Central memory CD8-positive, alpha-beta T cell (primary cell): ENCODE data around the gene RGCC.
"Not testable (repeated sequence)": the region's sequence is repeated elsewhere in the genome, so short reads cannot be mapped to it uniquely, and the experiment has no call there.

Source experiments
- ATAC-seq: fragments of 150-1000 bp; cut with Tn5 transposase; replicated peaks from 2 replicates; pipeline ENCODE4 v1.10.0; 2022; ENCODE audit warnings: mild to moderate bottlenecking, moderate FRiP score, moderate number of reproducible peaks; ENCODE audit not compliant: poor library complexity, severe bottlenecking; ENCODE audit errors: extremely low read depth
- DNase-seq, 2 donors: peaks; one replicate each; pipeline ENCODE4 v3.0.0; 2021; ENCODE audit warnings: low spot score in 2 of 2
- H3K27ac Mint-ChIP-seq: one replicate; pipeline ENCODE4 v1.8.0; 2022; ENCODE audit warnings: low read depth, mild to moderate bottlenecking, moderate library complexity, mixed read lengths
- H3K27me3 Mint-ChIP-seq: one replicate; pipeline ENCODE4 v1.8.0; 2022; ENCODE audit warnings: mixed read lengths
- H3K36me3 Mint-ChIP-seq: one replicate; pipeline ENCODE4 v1.8.0; 2022; ENCODE audit warnings: mild to moderate bottlenecking, moderate library complexity, mixed read lengths; ENCODE audit not compliant: insufficient read depth
- H3K4me1 Mint-ChIP-seq: one replicate; pipeline ENCODE4 v1.8.0; 2022; ENCODE audit warnings: mixed read lengths
- H3K4me3 Mint-ChIP-seq: one replicate; pipeline ENCODE4 v1.8.0; 2022; ENCODE audit warnings: mild to moderate bottlenecking, moderate library complexity, mixed read lengths
- H3K9me3 Mint-ChIP-seq: one replicate; pipeline ENCODE4 v1.8.0; 2022; ENCODE audit warnings: mixed read lengths

Gene RGCC

DNA sequence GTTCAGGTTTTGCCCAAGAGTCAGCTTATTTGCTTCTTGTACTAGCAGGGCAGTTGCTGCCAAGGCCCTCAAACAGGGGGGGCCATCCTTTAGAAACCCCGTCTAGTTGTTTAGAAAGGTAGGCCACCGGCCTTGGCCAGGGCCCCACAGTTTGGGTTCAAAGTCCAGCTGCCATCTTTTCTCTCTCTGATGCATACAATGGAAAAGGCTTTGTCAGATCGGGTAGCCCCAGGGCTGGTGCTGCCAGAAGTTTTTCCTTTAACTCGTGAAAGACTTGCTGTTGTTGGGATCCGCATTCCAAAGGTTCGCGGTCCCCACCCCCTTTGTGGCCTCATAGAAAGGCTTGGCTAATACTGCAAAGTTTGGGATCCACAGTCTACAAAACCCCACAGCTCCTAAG lies 35.4 kb upstream of the RGCC start:
- not testable (repeated sequence) for H3K9me3 Mint-ChIP-seq, DNase-seq, H3K27ac Mint-ChIP-seq, H3K4me1 Mint-ChIP-seq, H3K4me3 Mint-ChIP-seq, H3K36me3 Mint-ChIP-seq, ATAC-seq
- peaks cover 15% of the 10 kb centered on the region for H3K27me3 Mint-ChIP-seq

DNA sequence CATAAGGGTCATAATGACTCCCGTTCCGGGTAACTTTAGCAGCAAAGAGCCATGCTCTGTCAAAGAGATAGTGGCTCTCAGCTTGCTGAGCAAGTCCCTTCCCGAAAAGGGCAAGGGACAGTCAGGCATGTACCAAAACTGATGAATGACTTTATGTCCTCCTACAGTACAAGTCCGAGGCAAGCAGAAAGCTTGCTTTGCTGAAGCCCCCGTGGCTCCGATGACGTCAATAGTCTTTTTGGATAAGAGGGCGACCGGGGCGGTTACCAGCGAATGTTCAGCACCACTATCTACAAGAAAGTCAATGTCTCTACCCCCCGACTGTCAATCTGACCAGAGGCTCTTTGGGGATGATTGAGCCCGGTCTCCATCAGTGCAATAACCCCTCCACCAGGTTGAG lies 34.1 kb upstream of the RGCC start:
- H3K36me3 Mint-ChIP-seq, ATAC-seq, DNase-seq, H3K4me3 Mint-ChIP-seq, H3K9me3 Mint-ChIP-seq, H3K27ac Mint-ChIP-seq: not testable (repeated sequence)
- H3K4me1 Mint-ChIP-seq: peaks cover 12% of the 10 kb centered on the region
- peaks cover 27% of the 10 kb centered on the region for H3K27me3 Mint-ChIP-seq

DNA sequence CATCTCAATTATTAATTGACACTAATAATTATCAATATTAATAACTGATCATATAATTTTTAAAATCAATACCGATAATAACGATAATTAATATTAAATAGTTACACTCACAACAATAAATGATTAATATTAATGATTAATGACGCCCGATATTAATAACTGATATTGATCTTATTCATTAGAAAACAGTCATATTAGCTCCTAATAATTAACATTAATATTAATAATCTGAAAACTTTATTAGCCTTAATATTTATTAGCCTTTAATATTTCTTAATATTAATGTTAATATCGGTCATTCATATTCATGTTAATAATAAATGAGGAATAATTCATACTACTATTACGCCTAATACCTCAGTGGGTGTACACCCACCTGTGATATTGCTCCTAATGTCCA lies 32.7 kb upstream of the RGCC start:
- not testable (repeated sequence) for H3K9me3 Mint-ChIP-seq, H3K27ac Mint-ChIP-seq, DNase-seq, H3K36me3 Mint-ChIP-seq, H3K4me3 Mint-ChIP-seq, ATAC-seq
- Mint-ChIP-seq H3K4me1 (peaks cover 14% of the 10 kb centered on the region), H3K27me3 (peaks cover 31% of the 10 kb centered on the region)

DNA sequence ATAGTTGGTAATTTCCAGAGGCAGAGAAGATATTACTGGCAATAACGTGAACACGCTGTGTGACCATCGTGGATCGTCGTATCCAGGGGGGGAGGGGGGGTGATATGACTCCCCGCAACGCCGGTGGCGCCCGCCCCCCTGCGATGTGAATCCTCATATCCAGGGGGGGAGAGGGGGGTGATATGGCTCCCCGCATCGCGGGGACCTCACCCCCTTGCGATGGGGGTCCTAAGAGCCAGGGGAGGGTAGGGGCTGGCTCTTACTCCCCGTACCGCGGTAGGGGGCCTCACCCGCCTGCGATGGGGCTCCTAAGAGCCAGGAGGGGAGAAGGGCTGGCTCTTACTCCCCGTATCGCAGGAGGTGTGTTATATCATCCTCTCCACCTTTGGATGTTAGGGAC lies 31.3 kb upstream of the RGCC start:
- Mint-ChIP-seq H3K27me3 (peaks cover 31% of the 10 kb centered on the region), H3K4me3 (no peak overlapping the region), H3K36me3 (peaks cover 2% of the 10 kb centered on the region), H3K27ac (no peak overlapping the region), H3K4me1 (peaks cover 14% of the 10 kb centered on the region), H3K9me3 (no peaks in the 10 kb centered on the region)
- DNase-seq (no peak), ATAC-seq (no peak)

DNA sequence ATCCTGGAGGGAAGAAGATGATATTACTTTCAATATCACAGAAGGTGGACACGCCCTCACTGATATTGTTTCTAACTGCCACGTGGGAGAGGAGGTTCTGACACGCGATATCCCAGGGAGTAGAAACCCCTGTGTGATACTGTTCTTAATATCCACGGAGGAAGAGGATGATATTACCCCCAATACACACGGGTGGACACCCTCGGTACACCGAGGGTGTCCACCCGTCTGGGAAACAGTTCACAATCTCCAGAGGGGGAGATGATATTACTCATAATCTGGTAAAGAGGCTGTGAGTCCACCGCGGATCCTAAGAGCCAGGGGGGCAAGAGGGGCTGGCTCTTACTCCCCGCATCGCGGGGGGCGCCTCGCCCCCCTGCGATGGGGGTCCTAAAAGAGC lies 29.7 kb upstream of the RGCC start:
- Mint-ChIP-seq H3K4me1 (peaks cover 14% of the 10 kb centered on the region), H3K9me3 (no peaks in the 10 kb centered on the region), H3K4me3 (peak overlapping the region; percentile 66), H3K36me3 (peaks cover 2% of the 10 kb centered on the region), H3K27me3 (peaks cover 31% of the 10 kb centered on the region), H3K27ac (peak overlapping the region; percentile 15)
- no peak for DNase-seq
- ATAC-seq: peak; percentile 29

DNA sequence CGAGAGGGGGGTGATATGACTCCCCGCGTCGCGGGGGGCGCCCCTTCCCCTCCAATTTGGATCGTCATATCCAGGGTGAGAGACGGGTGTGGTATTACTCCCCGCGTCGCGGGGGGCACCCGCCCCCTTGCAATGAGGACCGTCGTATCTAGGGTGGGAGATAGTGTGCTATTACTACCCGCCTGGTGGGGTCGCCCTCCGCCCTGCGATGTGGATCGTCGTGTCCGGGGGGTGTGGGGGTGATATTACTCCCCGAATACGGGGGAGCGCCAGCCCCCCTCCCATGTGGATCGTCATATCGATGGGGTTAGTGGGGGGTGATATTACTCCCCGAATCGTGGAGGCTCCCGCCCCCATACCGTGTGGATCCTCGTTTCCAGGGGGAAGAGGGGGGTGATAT lies 29.2 kb upstream of the RGCC start:
- H3K4me3 Mint-ChIP-seq: peak overlapping the region; percentile 66
- ATAC-seq: peak; percentile 83
- H3K36me3 Mint-ChIP-seq: peaks cover 2% of the 10 kb centered on the region
- H3K4me1 Mint-ChIP-seq: peaks cover 14% of the 10 kb centered on the region
- DNase-seq: peak in 1 of 2 donors; percentile 23
- H3K27ac Mint-ChIP-seq: no peak overlapping the region
- H3K9me3 Mint-ChIP-seq: no peaks in the 10 kb centered on the region
- peaks cover 31% of the 10 kb centered on the region for H3K27me3 Mint-ChIP-seq

DNA sequence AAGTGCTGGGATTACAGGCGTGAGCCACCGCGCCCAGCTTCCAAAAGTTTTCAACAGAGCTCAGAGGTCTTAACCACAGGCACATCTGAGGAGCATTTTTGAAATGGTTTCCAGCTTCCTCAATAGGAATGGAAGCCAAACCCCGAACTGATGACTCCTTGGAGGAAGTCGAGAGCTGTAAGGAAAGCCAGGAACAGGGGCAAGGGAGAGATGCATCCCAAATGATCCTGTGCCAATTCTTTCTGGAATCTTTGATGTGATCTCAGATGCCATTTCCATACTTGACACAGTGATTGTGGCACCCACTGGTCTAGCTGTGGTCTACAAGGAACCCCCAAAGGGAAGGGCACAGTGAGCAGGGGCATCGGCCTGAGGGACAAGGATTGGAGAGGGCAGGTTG lies 23.3 kb upstream of the RGCC start:
- not testable (repeated sequence) for H3K27ac Mint-ChIP-seq, H3K4me3 Mint-ChIP-seq, H3K4me1 Mint-ChIP-seq, H3K36me3 Mint-ChIP-seq, ATAC-seq, DNase-seq, H3K9me3 Mint-ChIP-seq
- peaks cover 11% of the 10 kb centered on the region for H3K27me3 Mint-ChIP-seq

DNA sequence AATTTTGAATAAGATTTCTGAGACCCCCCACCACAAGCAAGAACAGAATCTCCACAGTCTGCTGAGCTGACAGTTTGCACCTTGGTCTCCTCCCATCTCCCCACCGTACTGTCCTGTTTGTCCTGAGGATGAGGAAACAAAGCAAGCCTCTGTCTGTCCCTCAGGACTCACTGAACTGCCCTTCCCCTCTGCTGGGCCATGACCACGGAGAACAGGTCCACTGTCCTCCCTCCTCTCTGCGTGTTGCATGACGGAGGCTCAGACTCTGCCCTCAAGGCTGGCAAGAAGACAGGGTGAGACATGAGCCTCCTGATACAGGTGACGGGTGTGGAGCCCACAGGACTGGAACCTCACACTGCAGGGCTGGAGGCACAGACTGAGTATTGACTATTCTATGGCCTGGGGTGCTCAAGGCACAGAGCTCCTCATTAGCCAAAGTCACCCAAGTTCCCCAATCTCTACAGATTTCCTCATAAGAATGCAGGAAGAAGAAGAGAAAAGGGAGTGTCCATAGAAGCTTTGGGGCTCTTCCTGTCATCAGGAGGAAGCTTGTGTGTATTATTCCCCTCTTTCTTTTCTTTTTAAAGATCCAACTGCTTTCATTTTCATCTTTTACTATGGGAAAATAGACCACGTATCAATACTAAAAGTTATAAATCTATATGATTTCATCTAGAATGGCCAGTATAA lies 22.4 kb upstream of the RGCC start:
- DNase-seq: no peak
- H3K27ac Mint-ChIP-seq: no peak overlapping the region
- no peak overlapping the region for H3K4me3 Mint-ChIP-seq
- ATAC-seq: no peak
- no peaks in the 10 kb centered on the region for H3K9me3 Mint-ChIP-seq
- peaks cover 20% of the 10 kb centered on the region for H3K27me3 Mint-ChIP-seq
- no peaks in the 10 kb centered on the region for H3K36me3 Mint-ChIP-seq
- H3K4me1 Mint-ChIP-seq: no peaks in the 10 kb centered on the region

DNA sequence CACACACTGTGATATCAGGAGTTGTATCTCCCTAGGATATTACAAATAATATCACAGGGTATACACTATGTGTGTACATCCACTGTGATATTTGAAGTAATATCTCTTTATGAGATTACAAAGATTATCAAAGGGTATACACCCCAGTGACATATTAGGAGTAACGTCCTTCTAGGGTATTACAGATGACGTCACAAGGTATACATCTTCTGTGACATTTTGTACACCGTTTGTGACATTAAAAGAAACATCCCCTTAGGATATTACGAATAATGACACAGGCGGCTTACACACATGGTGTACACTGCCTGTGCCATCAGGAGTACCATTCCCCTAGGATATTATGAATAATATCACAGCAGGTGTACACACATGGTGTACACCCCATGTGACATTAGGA lies 13.4 kb upstream of the RGCC start:
- ATAC-seq (no peak), DNase-seq (no peak)
- Mint-ChIP-seq H3K9me3 (no peaks in the 10 kb centered on the region), H3K27me3 (peaks cover 19% of the 10 kb centered on the region), H3K4me3 (no peak overlapping the region), H3K36me3 (no peaks in the 10 kb centered on the region), H3K4me1 (no peaks in the 10 kb centered on the region), H3K27ac (no peak overlapping the region)

DNA sequence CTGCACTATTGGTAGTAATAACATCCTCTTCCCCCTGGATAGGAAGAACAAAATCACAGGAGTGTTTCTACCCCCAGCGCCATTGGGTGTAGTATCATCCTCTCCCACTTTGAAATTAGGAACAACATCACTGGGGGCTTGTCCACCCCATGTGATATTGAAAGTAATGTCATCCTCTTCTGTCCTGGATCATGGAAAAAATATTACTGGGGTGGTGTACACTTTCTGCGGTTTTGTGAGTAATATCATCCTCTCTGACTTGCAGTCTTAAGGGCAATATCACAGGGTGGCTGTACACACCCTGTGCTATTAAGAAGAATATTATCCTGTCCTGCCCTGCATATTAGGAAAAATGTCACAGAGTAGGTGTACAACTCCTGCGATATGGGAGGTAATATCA lies 4.9 kb upstream of the RGCC start:
- H3K27ac Mint-ChIP-seq: no peak overlapping the region
- ATAC-seq: no peak
- no peak for DNase-seq
- no peak overlapping the region for H3K4me3 Mint-ChIP-seq
- no peaks in the 10 kb centered on the region for H3K27me3 Mint-ChIP-seq
- peaks cover 4% of the 10 kb centered on the region for H3K9me3 Mint-ChIP-seq
- peaks cover 14% of the 10 kb centered on the region for H3K4me1 Mint-ChIP-seq
- H3K36me3 Mint-ChIP-seq: peaks cover 18% of the 10 kb centered on the region

DNA sequence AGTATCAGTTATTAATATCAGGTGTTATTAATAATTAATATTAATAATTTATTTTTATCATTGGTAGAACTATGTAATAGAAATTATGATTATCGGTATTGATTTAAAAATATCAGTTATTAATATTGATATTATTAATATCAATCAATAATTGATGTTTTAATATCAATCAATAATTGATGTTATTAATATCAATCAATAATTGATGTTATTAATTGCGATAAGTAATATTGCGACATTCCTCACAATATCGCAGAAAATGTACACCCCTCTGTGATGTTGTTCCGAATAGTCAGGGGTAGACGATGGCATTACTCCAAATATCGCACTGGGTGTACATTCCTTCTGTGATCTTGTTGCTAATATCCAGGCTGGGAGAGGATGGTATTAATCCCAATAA lies 3.7 kb upstream of the RGCC start:
- ATAC-seq (no peak), DNase-seq (no peak)
- Mint-ChIP-seq H3K4me1 (peaks cover 15% of the 10 kb centered on the region), H3K9me3 (peaks cover 4% of the 10 kb centered on the region), H3K27ac (no peak overlapping the region), H3K36me3 (peaks cover 25% of the 10 kb centered on the region), H3K27me3 (no peaks in the 10 kb centered on the region), H3K4me3 (no peak overlapping the region)

DNA sequence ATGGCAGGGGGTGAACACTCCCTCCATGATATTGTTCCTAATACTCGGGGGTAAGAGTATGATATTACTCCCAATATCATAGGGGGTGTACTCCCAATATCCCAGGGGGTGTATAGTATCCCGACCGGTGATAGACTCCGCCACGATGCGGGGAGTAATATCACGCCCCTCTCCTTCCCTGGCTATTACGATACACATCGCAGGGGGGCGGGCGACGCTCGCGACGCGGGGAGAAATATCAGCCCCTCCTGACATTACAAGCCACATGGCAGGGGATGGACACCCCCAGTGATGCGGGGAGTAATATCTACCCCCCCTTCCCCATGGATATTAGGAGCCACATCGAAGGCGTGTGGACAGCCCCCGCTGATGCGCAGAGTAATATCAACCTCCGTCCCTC lies 3.2 kb upstream of the RGCC start:
- no peak for DNase-seq
- Mint-ChIP-seq H3K9me3 (peaks cover 4% of the 10 kb centered on the region), H3K4me3 (no peak overlapping the region), H3K36me3 (peaks cover 31% of the 10 kb centered on the region), H3K4me1 (peaks cover 20% of the 10 kb centered on the region), H3K27ac (no peak overlapping the region), H3K27me3 (no peaks in the 10 kb centered on the region)
- no peak for ATAC-seq

DNA sequence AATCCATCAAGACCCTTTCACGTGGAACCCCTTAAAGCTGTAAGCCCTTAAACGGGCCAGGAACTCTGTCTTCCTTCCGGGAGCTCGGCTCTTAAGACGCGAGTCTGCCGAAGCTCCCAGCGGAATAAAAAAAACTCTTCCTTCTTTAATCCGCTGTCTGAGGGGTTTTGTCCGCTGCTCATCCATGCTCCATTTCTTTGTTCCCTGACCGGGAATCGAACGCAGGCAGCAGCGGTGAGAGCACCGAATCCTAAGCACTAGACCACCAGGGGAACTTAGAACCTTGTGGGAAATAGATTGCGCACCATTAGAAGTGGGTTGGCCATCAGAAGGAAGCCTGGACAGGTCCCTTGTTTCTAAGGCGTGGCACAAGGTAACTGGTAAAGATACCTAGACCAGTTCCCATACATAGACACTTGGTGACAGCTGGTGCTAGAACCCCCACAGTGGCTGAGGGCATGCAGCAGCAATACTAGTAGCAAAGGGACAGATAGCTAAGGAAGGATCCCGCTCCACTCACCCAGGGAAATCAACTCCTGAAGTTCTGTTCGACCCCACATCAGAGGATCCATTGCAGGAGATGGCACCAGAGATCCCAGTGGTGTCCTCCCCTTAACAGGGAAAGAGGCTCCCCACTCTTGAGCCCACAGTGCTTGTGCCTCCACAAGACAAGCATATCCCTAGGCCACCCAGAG lies 1.5 kb upstream of the RGCC start:
- peak overlapping the region; percentile 90 for H3K4me3 Mint-ChIP-seq
- H3K27me3 Mint-ChIP-seq: no peaks in the 10 kb centered on the region
- H3K27ac Mint-ChIP-seq: peak overlapping the region; percentile 92
- peaks cover 4% of the 10 kb centered on the region for H3K9me3 Mint-ChIP-seq
- peaks cover 37% of the 10 kb centered on the region for H3K4me1 Mint-ChIP-seq
- no peak for ATAC-seq
- no peak for DNase-seq
- H3K36me3 Mint-ChIP-seq: peaks cover 46% of the 10 kb centered on the region
